T-cell (primary cell): ENCODE measurements around the gene TMPRSS5. TPM values are rescaled to one million over a fixed set of nuclear protein-coding genes. Genes with fewer than 3 reads are reported as not detected.

Source experiments
- ATAC-seq, 4 experiments: fragments of 200-7000 bp in 3 of 4; fragments of 150-1000 bp in 1 of 4; cut with Tn5 transposase; replicated peaks in 1 of 4; 1 replicate in 3 of 4; 2 replicates in 1 of 4; pipeline ENCODE4 v1.10.0; 2021; ENCODE audit warnings: moderate library complexity in 3 of 4, mild to moderate bottlenecking in 2 of 4, moderate number of reproducible peaks in 1 of 4
- CTCF ChIA-PET, 2 donors: fragments of 300-600 bp; sonication (Branson Sonifier 250); formaldehyde crosslinking; loops; one replicate each; lab custom pipeline; 2022; ENCODE audit warnings: antibody characterized with exemption in 2 of 2; lab: Charles Lee
- POLR2A ChIA-PET, 2 donors: fragments of 300-600 bp; sonication (Branson Sonifier 250); formaldehyde crosslinking; loops; one replicate each; lab custom pipeline; 2022; ENCODE audit warnings: antibody characterized with exemption in 2 of 2; lab: Charles Lee
- DNase-seq, 35 experiments: peaks; one replicate each; pipeline versions ENCODE4 v3.0.0 to v3.0.0-alpha.2; 2013 to 2023
- H3K27ac ChIP-seq: one replicate; pipeline ENCODE4 v1.5.1; 2013; ENCODE audit warnings: low read length
- H3K27me3 ChIP-seq, 2 experiments: replicated peaks in 1 of 2; 1 replicate in 1 of 2; 2 replicates in 1 of 2; pipeline versions ENCODE4 v1.6.1 to v1.7.0; 2013; ENCODE audit warnings: low read length in 1 of 2, mixed read lengths in 1 of 2; ENCODE audit not compliant: control insufficient read depth in 2 of 2, insufficient read depth in 2 of 2; ENCODE audit errors: extremely low read depth in 1 of 2
- H3K36me3 ChIP-seq, 2 donors: 1 replicate in 1 of 2; 2 replicates in 1 of 2; pipeline versions ENCODE4 v1.6.1 to v1.7.0; 2013; ENCODE audit warnings: low read length in 1 of 2; ENCODE audit not compliant: control insufficient read depth in 2 of 2, insufficient read depth in 1 of 2; ENCODE audit errors: extremely low read depth in 1 of 2
- H3K4me1 ChIP-seq, 2 experiments: 1 replicate in 1 of 2; 2 replicates in 1 of 2; pipeline versions ENCODE4 v1.6.1 to v1.7.0; 2013; ENCODE audit warnings: low read length in 2 of 2, mixed read lengths in 1 of 2; ENCODE audit not compliant: insufficient read depth in 2 of 2, control insufficient read depth in 1 of 2; ENCODE audit errors: extremely low read depth in 1 of 2
- H3K4me3 ChIP-seq, 2 donors: 1 replicate in 1 of 2; 2 replicates in 1 of 2; pipeline versions ENCODE4 v1.5.1 to v1.7.0; 2013; ENCODE audit warnings: mild to moderate bottlenecking in 2 of 2, low read length in 1 of 2, moderate library complexity in 1 of 2; ENCODE audit not compliant: control insufficient read depth in 1 of 2; ENCODE audit errors: extremely low read depth in 1 of 2
- H3K9me3 ChIP-seq: 2 replicates; pipeline ENCODE4 v1.7.0; 2013
- H3K27ac Mint-ChIP-seq, 2 donors: one replicate each; pipeline ENCODE4 v1.8.0; 2020 to 2021; ENCODE audit warnings: mild to moderate bottlenecking in 2 of 2, mixed read lengths in 2 of 2
- H3K27me3 Mint-ChIP-seq, 2 donors: one replicate each; pipeline ENCODE4 v1.8.0; 2021 to 2022; ENCODE audit warnings: mixed read lengths in 2 of 2
- H3K36me3 Mint-ChIP-seq: one replicate; pipeline ENCODE4 v1.8.0; 2021; ENCODE audit warnings: mixed read lengths
- H3K4me1 Mint-ChIP-seq, 3 donors: one replicate each; pipeline ENCODE4 v1.8.0; 2020 to 2022; ENCODE audit warnings: mixed read lengths in 3 of 3, mild to moderate bottlenecking in 1 of 3
- H3K4me3 Mint-ChIP-seq, 3 donors: one replicate each; pipeline ENCODE4 v1.8.0; 2020 to 2022; ENCODE audit warnings: mild to moderate bottlenecking in 3 of 3, mixed read lengths in 3 of 3, moderate library complexity in 3 of 3
- H3K9me3 Mint-ChIP-seq, 3 donors: one replicate each; pipeline ENCODE4 v1.8.0; 2020 to 2022; ENCODE audit warnings: mixed read lengths in 3 of 3
- WGBS: methylation state at CpG from one replicate; pipeline ENCODE4 v1.1.5; 2013; ENCODE audit warnings: missing lambda C conversion rate; ENCODE audit not compliant: insufficient coverage; 5-methylcytosine and 5-hydroxymethylcytosine counted together
- total RNA-seq, 35 experiments: library from RNA in 6 of 35; stranded (reverse) in 6 of 35; fragments of 120-200 nt in 1 of 35; gene quantifications; one replicate each; pipeline versions ENCODE4 v1.2.1 to v1.2.4 and lab custom pipeline; 2013 to 2026

The TMPRSS5 gene
- 1 to 10 TPM in 3 of 5 donors, under 1 TPM in 2; 0.76 to 1.7 (median 1.2) TPM for total RNA-seq
- total RNA-seq (2013) = 0.26 TPM
- 0.19 to 2.1 (median 0.91) reads per million in 29 experiments for total RNA-seq (lab: John Stamatoyannopoulos, UW)

GRCh38 chr11:113705871-113706655 is at the start of gene TMPRSS5:
TMPRSS5 (minus strand) TSS chr11:113706308; CDS start chr11:113706224, 84 bp downstream.
- Mint-ChIP-seq H3K27me3 (no peaks in the 10 kb centered on the region), H3K9me3 (peaks cover 16 to 38% (median 20%) of the 10 kb centered on the region in 3 donors), H3K4me3 (no peak within 1 kb of the TSS), H3K27ac (no peak within 1 kb of the TSS), H3K36me3 (peaks cover 44% of the 10 kb centered on the region), H3K4me1 (no peaks in the 10 kb centered on the region)
- Histone ChIP-seq H3K4me1 (no peaks in the 10 kb centered on the region), H3K27ac (no peak within 1 kb of the TSS), H3K36me3 (no peaks in the 10 kb centered on the region), H3K4me3 (no peak within 1 kb of the TSS), H3K9me3 (no peaks in the 10 kb centered on the region), H3K27me3 (peaks cover 0 to 4% of the 10 kb centered on the region in 2 experiments)
- WGBS = 90% methylated on average over 2 of the region's 7 CpGs
- ChIA-PET POLR2A (no interaction called here), CTCF (no interaction called here)
- DNase-seq (no peak), ATAC-seq (no peak)

- CTCF ChIA-PET = interaction anchor here in 1 of 2 donors (0.9 kb wide), 1 partner anchor 8 kb away, joined by 3 read pairs; no protein-coding TSS in a partner anchor
- H3K4me3 Mint-ChIP-seq = no peak overlapping the region
- Histone ChIP-seq H3K36me3 (peaks cover 0 to 27% of the 10 kb centered on the region in 2 donors), H3K27me3 (no peaks in the 10 kb centered on the region), H3K4me1 (no peaks in the 10 kb centered on the region), H3K27ac (no peak overlapping the region), H3K4me3 (no peak overlapping the region), H3K9me3 (no peaks in the 10 kb centered on the region)
- H3K36me3 Mint-ChIP-seq = peaks cover 32% of the 10 kb centered on the region
- no peaks in the 10 kb centered on the region for H3K4me1 Mint-ChIP-seq
- no peaks in the 10 kb centered on the region for H3K27me3 Mint-ChIP-seq
- DNase-seq (no peak), ATAC-seq (no peak)
- no peaks in the 10 kb centered on the region for H3K9me3 Mint-ChIP-seq
- POLR2A ChIA-PET = interaction anchor here in 1 of 2 donors (0.7 kb wide), 1 partner anchor 19 kb away, joined by 3 read pairs; no protein-coding TSS in a partner anchor
- no CpG with 5 or more reads among the region's 3 CpGs for WGBS
- H3K27ac Mint-ChIP-seq = no peak overlapping the region
Measured at GRCh38 chr11:113752932-113753331, 46.8 kb upstream of the TMPRSS5 start.

GRCh38 chr11:113736323-113736722 is 30.2 kb upstream of the TMPRSS5 start:
- Mint-ChIP-seq H3K27me3 (no peaks in the 10 kb centered on the region), H3K4me1 (no peaks in the 10 kb centered on the region), H3K9me3 (no peaks in the 10 kb centered on the region), H3K36me3 (peaks cover 73% of the 10 kb centered on the region), H3K4me3 (no peak overlapping the region), H3K27ac (no peak overlapping the region)
- peaks cover 3 to 58% of the 10 kb centered on the region in 2 donors for H3K36me3 ChIP-seq
- no peaks in the 10 kb centered on the region for H3K27me3 ChIP-seq
- H3K4me1 ChIP-seq = no peaks in the 10 kb centered on the region
- DNase-seq (no peak), ATAC-seq (no peak)
- ChIA-PET CTCF (no interaction called here), POLR2A (no interaction called here)
- no peak overlapping the region for H3K27ac ChIP-seq
- H3K9me3 ChIP-seq = no peaks in the 10 kb centered on the region
- no CpG with 5 or more reads among the region's 1 CpG for WGBS
- no peak overlapping the region for H3K4me3 ChIP-seq

GRCh38 chr11:113732092-113732491 is 26.0 kb upstream of the TMPRSS5 start:
- DNase-seq (no peak), ATAC-seq (no peak)
- no peak overlapping the region for H3K4me3 ChIP-seq
- peaks cover 43% of the 10 kb centered on the region for H3K36me3 Mint-ChIP-seq
- ChIA-PET CTCF (no interaction called here), POLR2A (no interaction called here)
- no peaks in the 10 kb centered on the region for H3K27me3 ChIP-seq
- H3K36me3 ChIP-seq = peaks cover 0 to 23% of the 10 kb centered on the region in 2 donors
- no peaks in the 10 kb centered on the region for H3K4me1 ChIP-seq
- H3K9me3 Mint-ChIP-seq = no peaks in the 10 kb centered on the region
- no peak overlapping the region for H3K27ac Mint-ChIP-seq
- H3K9me3 ChIP-seq = no peaks in the 10 kb centered on the region
- H3K4me3 Mint-ChIP-seq = no peak overlapping the region
- WGBS = 93% methylated on average over 2 of the region's 5 CpGs
- no peaks in the 10 kb centered on the region for H3K4me1 Mint-ChIP-seq
- H3K27ac ChIP-seq = no peak overlapping the region
- no peaks in the 10 kb centered on the region for H3K27me3 Mint-ChIP-seq

- Mint-ChIP-seq H3K27me3 (no peaks in the 10 kb centered on the region), H3K27ac (no peak overlapping the region)
- H3K27ac ChIP-seq = no peak overlapping the region
Measured at GRCh38 chr11:113730887-113731726, 25.0 kb upstream of the TMPRSS5 start.

GRCh38 chr11:113729456-113729855 is 23.3 kb upstream of the TMPRSS5 start:
- ChIA-PET POLR2A (interaction anchor here in 1 of 2 donors (0.6 kb wide), 1 partner anchor 35 kb away, joined by 3 read pairs; no protein-coding TSS in a partner anchor), CTCF (interaction anchor here in 1 of 2 donors (0.8 kb wide), 1 partner anchor 9 kb away, joined by 3 read pairs; no protein-coding TSS in a partner anchor)
- peaks cover 27% of the 10 kb centered on the region for H3K36me3 Mint-ChIP-seq
- no peak overlapping the region for H3K27ac Mint-ChIP-seq
- no peaks in the 10 kb centered on the region for H3K4me1 Mint-ChIP-seq
- no peak for ATAC-seq
- Histone ChIP-seq H3K27ac (no peak overlapping the region), H3K27me3 (no peaks in the 10 kb centered on the region), H3K36me3 (peaks cover 0 to 14% of the 10 kb centered on the region in 2 donors), H3K4me1 (no peaks in the 10 kb centered on the region), H3K9me3 (no peaks in the 10 kb centered on the region), H3K4me3 (no peak overlapping the region)
- no peak for DNase-seq
- no peaks in the 10 kb centered on the region for H3K9me3 Mint-ChIP-seq
- WGBS = 50% methylated on average over 2 of the region's 5 CpGs
- no peaks in the 10 kb centered on the region for H3K27me3 Mint-ChIP-seq
- no peak overlapping the region for H3K4me3 Mint-ChIP-seq

More at GRCh38 chr11:113730887-113731726, 25.0 kb upstream of the TMPRSS5 start:
- CTCF ChIA-PET = no interaction called here
- H3K9me3 ChIP-seq = no peaks in the 10 kb centered on the region
- Mint-ChIP-seq H3K4me1 (no peaks in the 10 kb centered on the region), H3K4me3 (no peak overlapping the region), H3K36me3 (peaks cover 36% of the 10 kb centered on the region), H3K9me3 (no peaks in the 10 kb centered on the region)
- 73% methylated on average over 2 of the region's 4 CpGs for WGBS
- H3K4me1 ChIP-seq = no peaks in the 10 kb centered on the region
- no peak overlapping the region for H3K4me3 ChIP-seq
- H3K36me3 ChIP-seq = peaks cover 0 to 15% of the 10 kb centered on the region in 2 donors
- POLR2A ChIA-PET = interaction anchor here in 1 of 2 donors (0.6 kb wide), 1 partner anchor 14 kb away, joined by 4 read pairs; no protein-coding TSS in a partner anchor
- DNase-seq (no peak), ATAC-seq (no peak)
- H3K27me3 ChIP-seq = no peaks in the 10 kb centered on the region
